Ovary (tissue), 9 donors: ENCODE results near the gene DNAAF5. TPM values are rescaled to one million over a fixed set of nuclear protein-coding genes. Genes with fewer than 3 reads are reported as not detected.
"Not testable (repeated sequence)": the region's sequence is repeated elsewhere in the genome, so short reads cannot be mapped to it uniquely, and the experiment has no call there.

Experiments used
- DNase-seq, 5 donors: peaks; one replicate each; pipeline ENCODE4 v3.0.0-alpha.2; 2019 to 2020
- H3K27ac ChIP-seq, 2 donors: fragments of 200-600 bp; one replicate each; pipeline versions ENCODE4 v1.5.1 to v1.8.0; 2019 to 2022
- H3K27me3 ChIP-seq: fragments of 200-600 bp; one replicate; pipeline ENCODE4 v1.8.0; 2022
- H3K36me3 ChIP-seq: fragments of 200-600 bp; sonication (generic); one replicate; pipeline ENCODE4 v1.5.1; 2019
- H3K4me1 ChIP-seq: one replicate; pipeline ENCODE4 v1.8.1; 2013; ENCODE audit warnings: mild to moderate bottlenecking, moderate library complexity; ENCODE audit not compliant: insufficient read depth
- H3K4me3 ChIP-seq: fragments of 200-600 bp; sonication (generic); one replicate; pipeline ENCODE4 v1.5.1; 2017
- H3K9me3 ChIP-seq, 2 donors: fragments of 200-600 bp in 1 of 2; sonication (generic) in 1 of 2; one replicate each; pipeline versions ENCODE4 v1.5.1 to v1.8.1; 2013 to 2019; ENCODE audit warnings: mild to moderate bottlenecking in 1 of 2, moderate library complexity in 1 of 2
- EP300 ChIP-seq: sonication (generic); formaldehyde crosslinking; IDR thresholded peaks from one replicate; pipeline ENCODE4 v1.6.1; 2017; ENCODE audit warnings: antibody characterized with exemption
- POLR2A ChIP-seq: fragments of 450-650 bp; IDR thresholded peaks from one replicate; pipeline ENCODE4 v1.6.1; 2017; ENCODE audit warnings: antibody characterized with exemption, mild to moderate bottlenecking, moderate library complexity
- WGBS, 3 donors: extraction: QIAGEN DNeasy Blood & Tissue Kit in 1 of 3; methylation state at CpG; one replicate each; pipeline versions ENCODE4 v1.1.5 to v1.1.7; 2013 to 2017; 5-methylcytosine and 5-hydroxymethylcytosine counted together
- intact Hi-C, 4 donors: fragments of 100-400 bp; cut with DNase I; formaldehyde crosslinking; loops; one replicate each; pipeline versions ENCODE4 v1.11.0 to v1.15.1; 2022 to 2023
- polyA plus RNA-seq, 2 donors: library from polyadenylated mRNA; stranded (reverse); fragments of 200-250 nt in 1 of 2; fragments of 350-450 nt in 1 of 2; fragmentation: Illumina TruSeq in 1 of 2; extraction: RNeasy Lipid Tissue Mini Kit (QIAGEN cat#74804) in 1 of 2; gene quantifications; one replicate each; pipeline ENCODE4 v1.2.3, GENCODE V29; 2013 to 2014
- total RNA-seq, 7 donors: library from RNA; depleted of rRNA in 2 of 7; stranded (reverse); fragments of >200 nt in 2 of 7; fragmentation: NEBNext Ultra II Directional in 3 of 7; extraction: Animal tissue kit (Norgen Biotek cat#: 25700) in 3 of 7; gene quantifications; one replicate each; pipeline versions ENCODE4 v1.1.0 to v1.2.4, GENCODE V29; 2016 to 2023
- TF ChIP-seq, protein P1 (sequence below), 3 donors: fragments of 450-650 bp in 2 of 3; fragments of 200-600 bp in 1 of 3; IDR thresholded peaks; one replicate each; pipeline versions ENCODE4 v1.5.1 to v1.8.0; 2016 to 2022; ENCODE audit warnings: antibody characterized with exemption in 3 of 3, mild to moderate bottlenecking in 1 of 3
- donor health status: DM: no; HTN: no; CAD: no; lungs with moderate emphysema.
- donor health status: DM: no; HTN: no; CAD: no.
- donor health status: Bipolar disorder and iron deficiency.
- donor health status: DM: yes; HTN: yes; CAD: no.
- donor health status: DM: no; HTN: no; CAD: no.
- donor health status: DM: yes; HTN: yes; CAD: no.

DNAAF5 gene
- total and polyA plus RNA-seq, 9 donors: 12.9 to 41.0 (median 21.3) TPM

DNA sequence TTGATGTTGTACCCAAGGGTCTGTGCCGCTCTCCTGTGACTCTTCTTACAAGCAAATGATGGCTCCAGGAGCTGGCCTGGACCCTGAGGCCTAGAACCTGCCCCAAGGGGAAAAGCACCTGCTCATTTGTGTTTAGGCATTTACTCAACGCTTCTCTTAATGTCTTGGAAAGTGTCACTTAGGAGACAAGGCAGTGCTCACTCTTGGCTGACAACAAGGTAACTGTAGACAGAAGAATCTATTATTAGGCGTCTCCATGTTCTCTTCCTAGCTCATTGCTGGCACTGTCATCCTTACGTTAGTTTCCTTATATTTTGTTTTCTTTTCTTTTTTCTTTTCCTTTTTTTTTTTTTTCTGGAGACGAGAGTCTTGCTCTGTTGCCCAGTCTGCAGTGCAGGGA, 67.7 kb downstream of the DNAAF5 start:
- no peak overlapping the region for H3K27ac ChIP-seq
- TF ChIP-seq, protein P1, sequence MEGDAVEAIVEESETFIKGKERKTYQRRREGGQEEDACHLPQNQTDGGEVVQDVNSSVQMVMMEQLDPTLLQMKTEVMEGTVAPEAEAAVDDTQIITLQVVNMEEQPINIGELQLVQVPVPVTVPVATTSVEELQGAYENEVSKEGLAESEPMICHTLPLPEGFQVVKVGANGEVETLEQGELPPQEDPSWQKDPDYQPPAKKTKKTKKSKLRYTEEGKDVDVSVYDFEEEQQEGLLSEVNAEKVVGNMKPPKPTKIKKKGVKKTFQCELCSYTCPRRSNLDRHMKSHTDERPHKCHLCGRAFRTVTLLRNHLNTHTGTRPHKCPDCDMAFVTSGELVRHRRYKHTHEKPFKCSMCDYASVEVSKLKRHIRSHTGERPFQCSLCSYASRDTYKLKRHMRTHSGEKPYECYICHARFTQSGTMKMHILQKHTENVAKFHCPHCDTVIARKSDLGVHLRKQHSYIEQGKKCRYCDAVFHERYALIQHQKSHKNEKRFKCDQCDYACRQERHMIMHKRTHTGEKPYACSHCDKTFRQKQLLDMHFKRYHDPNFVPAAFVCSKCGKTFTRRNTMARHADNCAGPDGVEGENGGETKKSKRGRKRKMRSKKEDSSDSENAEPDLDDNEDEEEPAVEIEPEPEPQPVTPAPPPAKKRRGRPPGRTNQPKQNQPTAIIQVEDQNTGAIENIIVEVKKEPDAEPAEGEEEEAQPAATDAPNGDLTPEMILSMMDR (IDR thresholded peaks at IDR 0.05): no peak
- TF ChIP-seq POLR2A (no peak), EP300 (no peak)
- H3K9me3 ChIP-seq: no peaks in the 10 kb centered on the region
- intact Hi-C loops: loop anchor here in 1 of 4 donors (5.0 kb wide), 1 partner anchor 38 kb away; the partner anchor contains the start of gene SUN1
- no peaks in the 10 kb centered on the region for H3K27me3 ChIP-seq
- H3K36me3 ChIP-seq: no peaks in the 10 kb centered on the region
- peaks cover 2% of the 10 kb centered on the region for H3K4me1 ChIP-seq
- no peak for DNase-seq
- 85 to 97% (median 93%) methylated on average over 5 of the region's 5 CpGs for WGBS, 3 donors
- no peak overlapping the region for H3K4me3 ChIP-seq

DNA sequence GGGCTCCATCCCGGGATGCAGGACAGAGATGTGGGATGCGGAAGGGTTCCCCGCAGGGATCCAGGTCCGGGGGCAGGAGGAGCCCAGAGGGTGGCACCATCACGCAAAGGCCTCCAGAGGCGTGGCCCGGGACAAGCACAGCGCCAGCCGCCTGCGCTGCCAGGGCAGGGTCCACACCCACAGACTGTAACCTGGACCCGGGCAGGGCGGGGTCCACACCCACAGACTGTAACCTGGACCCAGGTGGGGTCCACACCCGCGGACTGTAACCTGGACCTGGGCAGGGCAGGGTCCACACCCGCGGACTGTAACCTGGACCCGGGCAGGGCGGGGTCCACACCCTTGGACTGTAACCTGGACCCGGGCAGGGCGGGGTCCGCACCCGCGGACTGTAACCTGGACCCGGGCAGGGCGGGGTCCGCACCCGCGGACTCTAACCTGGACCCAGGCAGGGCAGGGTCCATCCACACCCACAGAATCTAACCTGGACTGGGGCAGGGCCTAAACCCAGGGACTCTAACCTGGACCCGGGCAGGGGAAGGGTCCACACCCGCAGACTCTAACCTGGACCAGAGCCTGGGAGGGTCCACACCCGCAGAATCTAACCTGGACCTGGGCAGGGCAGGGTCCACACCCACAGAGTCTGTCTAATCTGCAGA, 68.3 kb downstream of the DNAAF5 start:
- Histone ChIP-seq H3K9me3 (no peaks in the 10 kb centered on the region), H3K27me3 (no peaks in the 10 kb centered on the region), H3K4me3 (no peak overlapping the region), H3K27ac (no peak overlapping the region), H3K36me3 (no peaks in the 10 kb centered on the region), H3K4me1 (peaks cover 2% of the 10 kb centered on the region)
- DNase-seq: peak in 2 of 5 donors; percentile 27 to 33
- TF ChIP-seq, protein P1 (IDR thresholded peaks at IDR 0.05): no peak
- TF ChIP-seq POLR2A (no peak), EP300 (no peak)
- intact Hi-C loops: loop anchor here in 1 of 4 donors (5.0 kb wide), 1 partner anchor 38 kb away; the partner anchor contains the start of gene SUN1
- 93 to 97% (median 93%) methylated on average over 30 to 31 of the region's 31 CpGs for WGBS, 3 donors

GRCh38 chr7:796434-797169, 70.1 kb downstream of the DNAAF5 start:
- H3K4me1 ChIP-seq, H3K4me3 ChIP-seq, H3K9me3 ChIP-seq, DNase-seq, intact Hi-C loops, H3K27me3 ChIP-seq, H3K36me3 ChIP-seq: not testable (repeated sequence)
- WGBS, 3 donors: 66 to 84% (median 81%) methylated on average over 8 of the region's 10 CpGs
- H3K27ac ChIP-seq: peak overlapping the region; percentile 52 to 80

DNA sequence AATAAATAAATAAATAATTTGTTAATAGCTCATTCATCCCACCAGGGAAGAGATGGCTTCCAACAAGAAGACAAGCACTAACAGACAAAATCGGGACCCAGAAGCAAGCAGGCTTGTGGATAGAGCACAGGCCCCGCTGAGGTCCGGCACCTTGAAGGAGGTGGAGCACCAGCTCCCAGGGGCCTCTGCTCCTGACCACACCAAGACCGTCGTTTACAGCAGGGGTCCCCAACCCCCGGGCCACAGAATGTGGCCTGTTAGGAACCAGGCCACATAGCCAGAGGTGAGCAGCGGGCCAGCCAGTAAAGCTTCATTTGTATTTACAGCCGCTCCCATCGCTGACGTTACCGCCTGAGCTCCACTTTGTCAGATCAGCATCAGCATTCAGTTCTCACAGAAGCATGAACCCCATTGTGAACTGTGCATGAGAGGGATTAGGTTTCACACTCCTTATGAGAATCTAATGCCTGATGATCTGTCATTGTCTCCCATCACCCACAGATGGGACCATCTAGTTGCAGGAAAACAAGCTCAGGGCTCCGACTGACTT, 72.5 kb downstream of the DNAAF5 start:
- peak in 2 of 5 donors; percentile 25 to 35 for DNase-seq
- H3K4me1 ChIP-seq: peaks cover 13% of the 10 kb centered on the region
- intact Hi-C loops: no loop called here

More for the DNA sequence above, 72.5 kb downstream of the DNAAF5 start:
- 92 to 96% (median 95%) methylated on average over 12 of the region's 12 CpGs for WGBS, 3 donors
- Histone ChIP-seq H3K27me3 (no peaks in the 10 kb centered on the region), H3K4me3 (no peak overlapping the region), H3K9me3 (no peaks in the 10 kb centered on the region), H3K27ac (peak overlapping the region in 1 of 2 donors; percentile 1), H3K36me3 (no peaks in the 10 kb centered on the region)
- TF ChIP-seq EP300: no peak
- TF ChIP-seq, protein P1 (IDR thresholded peaks at IDR 0.05): no peak
- no peak for TF ChIP-seq POLR2A
